DMS79 treated with DMSO at 0.1 percent for 48 hours (cell line): Measurements from ENCODE around the gene DPP10.

Experiments
- DNase-seq: peaks from one replicate; lab custom pipeline; 2025; lab: John Stamatoyannopoulos, UW

DPP10 gene

DNA sequence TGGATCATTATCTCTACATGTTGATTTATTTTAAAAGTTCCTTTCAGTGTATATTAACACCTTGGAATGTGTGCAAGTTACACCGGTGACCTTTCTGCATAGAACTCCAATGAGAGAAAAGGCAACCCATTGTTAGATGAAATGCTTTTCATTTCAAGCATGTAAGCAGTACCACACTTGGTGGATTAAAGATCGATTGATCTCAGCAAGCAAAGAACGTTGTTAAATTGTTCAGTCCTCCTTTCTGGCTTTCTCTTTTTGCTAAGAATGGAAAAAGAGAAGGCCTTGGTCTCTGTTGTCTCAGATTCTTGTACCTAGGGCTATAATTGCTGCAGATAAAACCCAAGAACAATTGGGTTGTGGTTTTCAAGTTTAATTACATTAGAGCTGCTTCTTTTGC, 843.0 kb downstream of the DPP10 start:
- DNase-seq: no peak

GRCh38 chr2:115290478-115290877, 848.0 kb downstream of the DPP10 start:
- no peak for DNase-seq

GRCh38 chr2:115292742-115293141, 850.3 kb downstream of the DPP10 start:
- no peak for DNase-seq

GRCh38 chr2:115294999-115295398, 852.6 kb downstream of the DPP10 start:
- no peak for DNase-seq

DNA sequence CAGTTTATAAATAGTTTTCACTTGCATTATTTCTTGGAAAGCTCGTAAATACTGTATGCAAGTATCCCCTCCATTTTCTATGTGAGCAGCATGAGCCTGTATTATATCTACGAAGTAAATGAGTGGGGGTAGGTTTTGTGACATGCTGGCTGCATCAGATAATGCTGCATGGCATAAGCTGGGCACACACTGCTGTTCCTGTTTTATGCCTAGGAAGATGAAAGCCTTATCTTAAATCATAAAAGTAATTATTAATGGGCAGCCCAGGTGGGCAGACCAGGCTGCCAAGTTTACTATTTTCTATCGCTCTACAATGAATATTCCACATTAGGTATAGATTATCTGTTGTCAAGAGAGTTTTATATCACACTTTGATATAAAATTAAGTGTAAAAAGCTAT, 854.6 kb downstream of the DPP10 start:
- DNase-seq: no peak

GRCh38 chr2:115299199-115299598, 856.8 kb downstream of the DPP10 start:
- no peak for DNase-seq

GRCh38 chr2:115305712-115306111, 863.3 kb downstream of the DPP10 start:
- DNase-seq: no peak

DNA sequence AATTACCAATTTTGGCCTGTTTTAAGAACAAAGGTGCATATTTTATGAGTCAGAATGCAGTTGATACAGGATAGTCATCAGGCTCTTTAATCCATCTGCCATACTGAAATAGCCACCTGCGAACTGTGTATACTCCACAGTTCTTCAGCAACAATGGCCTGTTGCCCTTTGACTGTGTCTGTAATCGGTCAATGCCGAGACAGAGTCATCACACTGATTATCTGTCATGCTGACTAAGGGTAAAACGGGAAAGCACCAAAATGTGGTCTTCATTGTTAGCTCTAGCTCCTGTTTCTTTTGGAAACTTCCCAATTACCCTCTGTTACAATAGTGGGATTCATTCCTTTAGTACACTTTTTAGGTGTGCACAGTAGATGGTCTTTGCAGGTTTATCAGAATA, 871.7 kb downstream of the DPP10 start:
- DNase-seq: no peak

DNA sequence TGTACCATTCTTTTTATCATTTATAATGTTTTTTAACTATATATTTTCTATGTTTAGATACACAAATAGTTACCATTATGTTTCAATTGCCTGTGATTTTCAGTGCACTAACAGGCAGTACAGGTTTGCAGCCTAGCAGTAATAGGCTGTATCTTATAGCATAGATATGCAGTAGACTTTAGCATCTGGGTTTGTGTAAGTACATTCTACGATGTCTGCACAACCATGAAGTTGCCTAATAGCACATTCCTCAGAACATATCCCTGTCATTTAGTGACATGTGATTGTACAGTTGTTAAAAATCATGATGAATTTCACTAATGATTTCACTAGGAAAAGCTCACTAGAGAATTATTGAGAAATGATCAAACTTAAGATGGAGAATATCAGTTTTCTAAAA, 884.6 kb downstream of the DPP10 start:
- no peak for DNase-seq

- DNase-seq: no peak
Measured at GRCh38 chr2:115359550-115359949, 917.1 kb downstream of the DPP10 start.

DNA sequence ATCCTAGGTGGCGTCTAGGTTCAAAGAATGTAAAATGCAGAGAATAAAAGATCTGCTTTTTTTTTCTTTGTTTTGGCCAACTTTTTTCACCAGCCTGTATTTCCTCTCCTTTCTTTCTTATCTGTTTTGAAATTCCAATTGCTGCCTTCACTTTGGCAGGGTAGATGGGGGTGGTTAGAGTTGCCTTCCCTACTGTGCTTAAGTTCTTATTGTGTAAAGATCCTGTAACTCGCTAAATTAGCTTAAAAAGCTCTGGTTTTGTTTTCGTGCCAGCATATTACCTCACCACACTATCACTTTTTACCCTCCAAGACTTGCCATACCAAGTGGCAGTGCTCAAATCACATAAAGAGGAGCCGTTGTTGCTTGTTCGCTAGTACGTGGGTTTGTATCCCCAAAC, 921.7 kb downstream of the DPP10 start:
- DNase-seq: no peak

DNA sequence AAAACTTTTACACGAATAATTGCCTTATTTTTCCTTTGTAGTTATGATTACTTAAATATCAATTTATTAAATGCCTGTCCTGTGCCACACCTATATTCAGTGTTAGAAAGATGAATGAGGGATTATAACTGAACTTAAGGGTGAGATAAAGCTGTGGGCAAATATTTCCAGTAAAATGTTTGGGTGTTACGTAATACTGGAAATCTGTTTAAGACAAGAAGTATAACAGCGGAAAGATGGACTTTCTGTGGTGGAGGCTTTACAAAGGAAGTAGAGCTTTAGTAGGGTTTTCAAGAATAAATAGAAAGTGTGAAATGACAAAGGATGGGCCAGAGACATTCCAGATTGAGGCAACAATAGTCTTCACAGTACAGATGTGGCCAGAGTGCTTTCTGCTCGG, 927.0 kb downstream of the DPP10 start:
- no peak for DNase-seq

GRCh38 chr2:115374981-115375380, 932.5 kb downstream of the DPP10 start:
- DNase-seq: no peak

DNA sequence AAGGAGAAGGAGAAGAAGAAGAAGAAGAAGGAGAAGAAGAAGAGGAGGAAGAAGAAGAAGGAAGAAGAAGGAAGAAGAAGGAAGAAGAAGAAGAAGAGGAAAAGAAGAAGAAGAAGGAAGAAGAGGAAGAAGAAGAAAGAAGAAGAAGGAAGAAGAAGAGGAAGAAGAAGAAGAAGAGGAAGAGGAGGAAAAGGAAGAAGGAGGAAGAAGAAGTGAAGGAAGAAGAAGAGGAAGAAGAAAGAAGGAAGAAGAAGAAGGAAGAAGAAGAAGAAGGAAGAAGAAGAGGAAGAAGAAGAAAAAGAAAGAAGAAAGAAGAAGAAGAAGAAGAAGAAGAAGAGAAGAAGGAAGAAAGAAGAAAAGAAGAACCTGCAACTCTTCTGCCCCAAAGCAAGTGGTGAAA, 942.0 kb downstream of the DPP10 start:
- no peak for DNase-seq

GRCh38 chr2:115386465-115386864, 944.0 kb downstream of the DPP10 start:
- no peak for DNase-seq

GRCh38 chr2:115389024-115389423, 946.6 kb downstream of the DPP10 start:
- DNase-seq: no peak

- no peak for DNase-seq
Measured at GRCh38 chr2:115389898-115390565, 947.6 kb downstream of the DPP10 start.

- no peak for DNase-seq
Measured at GRCh38 chr2:115396579-115396978, 954.1 kb downstream of the DPP10 start.

DNA sequence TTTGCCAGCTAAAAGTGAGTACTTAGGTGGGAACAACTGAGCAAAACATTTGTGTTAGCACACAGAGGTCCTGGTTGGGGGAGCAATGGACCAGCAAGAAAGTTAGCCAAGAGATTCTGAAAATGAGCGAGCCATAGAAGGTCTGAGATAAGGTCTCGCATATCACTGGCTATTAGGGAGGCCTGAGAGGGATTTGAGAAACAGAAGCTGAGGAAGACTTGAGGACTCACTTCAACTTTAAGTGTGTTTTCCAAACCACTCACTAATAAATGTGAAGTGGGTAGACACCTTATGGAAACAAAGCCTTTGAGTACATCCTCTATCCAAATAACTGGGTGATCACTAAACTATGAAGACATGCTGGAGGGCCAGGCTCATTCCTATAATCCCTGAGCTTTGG, 958.5 kb downstream of the DPP10 start:
- DNase-seq: no peak

DNA sequence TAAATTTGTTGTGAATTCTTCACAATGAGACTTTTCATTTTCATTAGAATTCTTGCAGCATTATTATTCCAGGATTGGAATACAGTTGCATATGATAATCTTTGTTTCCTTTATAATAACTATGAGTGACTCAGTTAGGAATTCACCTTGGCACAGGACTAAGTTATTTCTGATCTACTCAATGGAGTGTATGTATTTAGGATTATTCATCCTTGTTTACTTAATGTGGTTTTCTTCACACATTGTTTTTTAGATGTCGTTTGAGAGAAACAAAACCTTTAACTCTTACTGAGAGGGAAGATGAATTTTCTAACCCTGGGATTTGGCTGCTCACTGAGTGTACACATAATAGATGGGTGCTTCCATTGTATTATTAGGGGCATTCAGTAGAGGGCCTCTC, 970.1 kb downstream of the DPP10 start:
- no peak for DNase-seq

DNA sequence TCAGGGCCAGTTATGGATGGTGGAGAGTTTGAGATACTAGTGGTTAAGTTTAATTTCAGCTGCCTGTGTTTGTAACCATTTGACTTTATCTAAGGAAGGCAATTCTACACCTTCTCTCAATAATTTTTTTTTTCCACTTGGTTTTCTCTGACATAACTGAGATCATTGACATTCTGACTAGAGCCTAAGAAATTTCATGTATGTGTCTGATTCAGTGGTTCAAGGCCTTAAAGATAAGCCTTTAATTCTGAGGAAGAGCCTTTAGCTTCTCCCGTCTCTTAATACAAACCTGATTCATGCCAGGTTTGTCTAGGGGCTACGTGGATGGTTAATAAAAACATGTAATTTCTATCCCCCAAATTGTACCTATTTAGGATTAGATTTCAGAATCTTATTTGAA, 971.4 kb downstream of the DPP10 start:
- DNase-seq: no peak

- DNase-seq: no peak
Measured at GRCh38 chr2:115414466-115414865, 972.0 kb downstream of the DPP10 start.

GRCh38 chr2:115422004-115422634, 979.7 kb downstream of the DPP10 start:
- no peak for DNase-seq

DNA sequence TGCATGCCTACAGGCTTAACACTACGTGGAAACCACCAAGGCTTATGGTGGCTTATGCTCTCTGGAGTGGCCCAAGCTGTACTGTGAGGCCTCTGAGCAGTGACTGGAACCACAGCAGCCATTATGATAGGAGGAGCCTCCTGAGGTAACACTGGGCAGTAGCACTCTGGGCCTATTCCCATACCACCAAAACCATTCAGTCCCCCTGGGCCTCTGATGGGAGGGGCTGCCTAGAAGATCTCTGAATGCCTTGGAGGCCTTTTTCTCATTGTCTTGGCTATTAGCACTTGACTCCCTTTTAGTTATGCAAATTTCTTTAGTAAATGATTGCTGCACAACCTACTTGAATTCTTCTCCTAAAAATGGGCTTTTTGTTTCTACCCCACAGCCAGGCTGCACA, 985.0 kb downstream of the DPP10 start:
- no peak for DNase-seq
